HG02610 (cell line): ENCODE measurements around the gene OCIAD2.
"Not testable (repeated sequence)": the region's sequence is repeated elsewhere in the genome, so short reads cannot be mapped to it uniquely, and the experiment has no call there.

Experiments used
- ATAC-seq: cut with Tn5 transposase; IDR thresholded peaks from one replicate; pipeline ENCODE4 v1.9.1; 2021; ENCODE audit warnings: mild to moderate bottlenecking, moderate library complexity; ENCODE audit not compliant: unreplicated experiment

OCIAD2 gene

GRCh38 chr4:48907706-48908477 is 1.3 kb upstream of the OCIAD2 start:
- ATAC-seq: no peak

GRCh38 chr4:48905363-48906015 is 1.1 kb downstream of the OCIAD2 start:
- ATAC-seq: no peak

GRCh38 chr4:48904541-48905142 is 1.9 kb downstream of the OCIAD2 start:
- no peak for ATAC-seq

- no peak for ATAC-seq
Observed at GRCh38 chr4:48904101-48904500, 2.5 kb downstream of the OCIAD2 start.

GRCh38 chr4:48902266-48902665 is 4.3 kb downstream of the OCIAD2 start:
- ATAC-seq: no peak

GRCh38 chr4:48901196-48901595 is 5.4 kb downstream of the OCIAD2 start:
- ATAC-seq: no peak

GRCh38 chr4:48899950-48900349 is 6.6 kb downstream of the OCIAD2 start:
- no peak for ATAC-seq

GRCh38 chr4:48899432-48899749 is 7.2 kb downstream of the OCIAD2 start:
- ATAC-seq: no peak

- peak; percentile 75 for ATAC-seq
Observed at GRCh38 chr4:48898733-48899431, 7.7 kb downstream of the OCIAD2 start.

GRCh38 chr4:48896845-48897244 is 9.7 kb downstream of the OCIAD2 start:
- ATAC-seq: no peak

- ATAC-seq: no peak
Observed at GRCh38 chr4:48891028-48891619, 15.4 kb downstream of the OCIAD2 start.

- not testable (repeated sequence) for ATAC-seq
Observed at GRCh38 chr4:48889750-48890149, 16.8 kb downstream of the OCIAD2 start.

- not testable (repeated sequence) for ATAC-seq
Observed at GRCh38 chr4:48881646-48882045, 24.9 kb downstream of the OCIAD2 start.

GRCh38 chr4:48879561-48880442 is 26.8 kb downstream of the OCIAD2 start:
- no peak for ATAC-seq

- no peak for ATAC-seq
Observed at GRCh38 chr4:48877827-48878535, 28.6 kb downstream of the OCIAD2 start.

- ATAC-seq: not testable (repeated sequence)
Observed at GRCh38 chr4:48864696-48865095, 41.9 kb downstream of the OCIAD2 start.

- ATAC-seq: no peak
Observed at GRCh38 chr4:48863728-48864127, 42.8 kb downstream of the OCIAD2 start.

- no peak for ATAC-seq
Observed at GRCh38 chr4:48862661-48863060, 43.9 kb downstream of the OCIAD2 start.

- ATAC-seq: no peak
Observed at GRCh38 chr4:48862038-48862437, 44.5 kb downstream of the OCIAD2 start.

- no peak for ATAC-seq
Observed at GRCh38 chr4:48858130-48858529, 48.4 kb downstream of the OCIAD2 start.
